HCT116 (cell line): ENCODE measurements around the gene PLEKHN1.

Experiments used
- EZH2 ChIP-seq: fragments of 200-600 bp; sonication (generic); IDR thresholded peaks from 2 replicates; pipeline ENCODE4 v1.6.1; 2017; ENCODE audit warnings: antibody characterized with exemption, mixed run types
- FOSL1 ChIP-seq: IDR thresholded peaks from 2 replicates; pipeline ENCODE4 v1.6.1; 2012; ENCODE audit warnings: low read depth
- JUND ChIP-seq: IDR thresholded peaks from 2 replicates; pipeline ENCODE4 v1.6.1; 2012
- POLR2A ChIP-seq: IDR thresholded peaks from 2 replicates; pipeline ENCODE4 v1.7.0; 2011; ENCODE audit warnings: borderline replicate concordance; ENCODE audit not compliant: insufficient read depth, insufficient read length; ENCODE audit errors: extremely low read depth
- POLR2AphosphoS5 ChIP-seq: IDR thresholded peaks from 2 replicates; pipeline ENCODE4 v1.6.1; 2011; ENCODE audit warnings: mild to moderate bottlenecking, low read depth, low read length, moderate library complexity
- SIN3A ChIP-seq: IDR thresholded peaks from 2 replicates; pipeline ENCODE4 v1.6.1; 2012; ENCODE audit warnings: low read depth
- TF ChIP-seq, protein P1 (sequence below), 3 experiments: fragments of 200-600 bp in 1 of 3; sonication (generic) in 1 of 3; IDR thresholded peaks in 2 of 3; conservative IDR thresholded peaks in 1 of 3; 2 replicates each; pipeline ENCODE4 v1.5.1; 2012 to 2017; ENCODE audit warnings: low read depth in 2 of 3, low read length in 2 of 3, antibody characterized with exemption in 1 of 3, borderline replicate concordance in 1 of 3, control low read depth in 1 of 3, mild to moderate bottlenecking in 1 of 3, mixed read lengths in 1 of 3, mixed run types in 1 of 3, moderate library complexity in 1 of 3; ENCODE audit not compliant: insufficient read depth in 1 of 3
- TF ChIP-seq, protein P2 (sequence below): IDR thresholded peaks from 2 replicates; pipeline ENCODE4 v1.6.1; 2012

DNA sequence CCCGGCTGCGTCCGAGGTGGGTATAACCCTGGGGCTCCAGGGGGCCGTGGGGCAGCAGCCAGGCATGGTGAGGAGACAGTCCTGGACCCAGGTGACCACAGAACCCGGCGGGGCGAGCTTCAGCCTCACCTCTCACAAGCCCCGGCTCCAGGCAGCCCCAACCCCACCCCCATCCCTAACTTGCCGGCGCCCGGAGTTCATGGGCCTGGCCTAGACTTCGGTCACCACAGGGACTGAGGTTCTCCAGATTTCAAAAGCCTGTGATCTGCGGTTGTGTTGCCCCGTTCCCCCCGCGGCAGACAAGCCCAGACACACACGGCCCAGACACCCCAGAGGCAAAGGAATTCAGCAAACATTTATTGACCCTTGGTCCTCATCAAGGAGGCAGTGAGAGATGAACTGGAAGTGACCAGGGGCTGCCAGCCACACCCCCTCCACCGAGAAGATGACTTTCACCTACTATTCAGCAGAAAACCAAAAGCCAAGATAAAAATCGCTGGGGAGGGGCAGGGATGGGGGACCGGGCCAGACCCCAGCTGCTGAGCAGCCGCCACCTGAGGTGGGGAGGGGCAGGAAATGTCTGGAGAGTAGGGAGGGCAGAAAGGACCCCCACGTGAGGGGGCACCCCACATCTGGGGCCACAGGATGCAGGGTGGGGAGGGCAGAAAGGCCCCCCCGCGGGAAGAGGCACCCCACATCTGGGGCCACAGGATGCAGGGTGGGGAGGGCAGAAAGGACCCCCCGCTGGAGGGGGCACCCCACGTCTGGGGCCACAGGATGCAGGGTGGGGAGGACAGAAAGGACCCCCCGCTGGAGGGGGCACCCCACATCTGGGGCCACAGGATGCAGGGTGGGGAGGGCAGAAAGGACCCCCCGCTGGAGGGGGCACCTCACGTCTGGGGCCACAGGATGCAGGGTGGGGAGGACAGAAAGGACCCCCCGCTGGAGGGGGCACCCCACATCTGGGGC is 29.7 kb downstream of the PLEKHN1 start:
- TF ChIP-seq POLR2A = no peak
- no peak for TF ChIP-seq POLR2AphosphoS5
- TF ChIP-seq EZH2 = no peak
- no peak for TF ChIP-seq SIN3A
- no peak for TF ChIP-seq FOSL1
- TF ChIP-seq, protein P1, sequence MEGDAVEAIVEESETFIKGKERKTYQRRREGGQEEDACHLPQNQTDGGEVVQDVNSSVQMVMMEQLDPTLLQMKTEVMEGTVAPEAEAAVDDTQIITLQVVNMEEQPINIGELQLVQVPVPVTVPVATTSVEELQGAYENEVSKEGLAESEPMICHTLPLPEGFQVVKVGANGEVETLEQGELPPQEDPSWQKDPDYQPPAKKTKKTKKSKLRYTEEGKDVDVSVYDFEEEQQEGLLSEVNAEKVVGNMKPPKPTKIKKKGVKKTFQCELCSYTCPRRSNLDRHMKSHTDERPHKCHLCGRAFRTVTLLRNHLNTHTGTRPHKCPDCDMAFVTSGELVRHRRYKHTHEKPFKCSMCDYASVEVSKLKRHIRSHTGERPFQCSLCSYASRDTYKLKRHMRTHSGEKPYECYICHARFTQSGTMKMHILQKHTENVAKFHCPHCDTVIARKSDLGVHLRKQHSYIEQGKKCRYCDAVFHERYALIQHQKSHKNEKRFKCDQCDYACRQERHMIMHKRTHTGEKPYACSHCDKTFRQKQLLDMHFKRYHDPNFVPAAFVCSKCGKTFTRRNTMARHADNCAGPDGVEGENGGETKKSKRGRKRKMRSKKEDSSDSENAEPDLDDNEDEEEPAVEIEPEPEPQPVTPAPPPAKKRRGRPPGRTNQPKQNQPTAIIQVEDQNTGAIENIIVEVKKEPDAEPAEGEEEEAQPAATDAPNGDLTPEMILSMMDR (IDR thresholded peaks at IDR 0.05 in 2 of 3, conservative IDR thresholded peaks at IDR 0.05 in 1 of 3; ENCODE audit: borderline replicate concordance in 1 of 3, insufficient read depth in 1 of 3, low read depth in 2 of 3, low read length in 2 of 3) = no peak
- TF ChIP-seq, protein P2, sequence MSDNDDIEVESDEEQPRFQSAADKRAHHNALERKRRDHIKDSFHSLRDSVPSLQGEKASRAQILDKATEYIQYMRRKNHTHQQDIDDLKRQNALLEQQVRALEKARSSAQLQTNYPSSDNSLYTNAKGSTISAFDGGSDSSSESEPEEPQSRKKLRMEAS = no peak
- no peak for TF ChIP-seq JUND
